D341Med (cell line): Measurements from ENCODE around the gene MRPL23.

Experiments
- DNase-seq: peaks from one replicate; pipeline ENCODE4 v3.0.0; 2012; ENCODE audit warnings: low spot score

The MRPL23 gene

GRCh38 chr11:1990872-1991578, 43.9 kb downstream of the MRPL23 start:
- DNase-seq: no peak

DNA sequence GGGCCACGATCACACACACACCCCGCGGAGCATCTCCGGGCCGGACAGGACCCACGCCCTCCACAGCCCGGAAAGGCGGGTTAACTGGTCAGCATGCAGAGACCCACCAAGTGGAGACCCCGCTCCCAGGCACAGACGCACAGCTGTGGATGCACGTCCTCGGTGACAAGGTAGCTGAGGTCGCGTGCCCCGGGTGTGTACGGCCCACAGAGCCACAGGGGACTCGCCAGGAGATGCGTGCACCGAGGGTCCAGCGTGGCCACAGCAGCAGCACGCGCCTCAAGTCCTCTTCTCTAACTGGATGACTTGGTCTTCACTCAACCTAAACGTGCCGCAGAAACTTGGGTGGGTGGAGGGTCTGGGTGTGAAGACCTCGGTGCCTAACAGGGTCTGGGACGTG, 45.0 kb downstream of the MRPL23 start:
- no peak for DNase-seq

DNA sequence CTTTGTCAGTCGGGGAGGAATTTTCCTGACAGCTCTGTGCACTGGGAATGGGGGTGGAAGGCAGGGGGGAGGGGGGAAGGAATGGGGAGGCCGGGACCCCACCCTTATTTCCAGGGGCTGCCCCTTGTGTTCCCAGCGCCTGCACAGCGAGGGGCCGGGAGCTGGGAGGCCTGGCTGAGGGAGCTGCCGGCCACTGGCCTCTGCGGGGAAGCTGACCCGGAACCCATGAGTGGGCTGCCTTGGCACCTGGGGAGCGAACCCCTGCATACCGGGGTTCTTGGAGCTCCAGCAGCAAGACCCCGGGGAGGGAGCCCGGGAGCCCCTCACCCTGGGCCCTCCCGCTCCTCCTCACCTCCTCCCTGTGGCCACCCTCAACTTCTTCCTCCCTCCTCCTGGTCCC, 47.0 kb downstream of the MRPL23 start:
- no peak for DNase-seq

DNA sequence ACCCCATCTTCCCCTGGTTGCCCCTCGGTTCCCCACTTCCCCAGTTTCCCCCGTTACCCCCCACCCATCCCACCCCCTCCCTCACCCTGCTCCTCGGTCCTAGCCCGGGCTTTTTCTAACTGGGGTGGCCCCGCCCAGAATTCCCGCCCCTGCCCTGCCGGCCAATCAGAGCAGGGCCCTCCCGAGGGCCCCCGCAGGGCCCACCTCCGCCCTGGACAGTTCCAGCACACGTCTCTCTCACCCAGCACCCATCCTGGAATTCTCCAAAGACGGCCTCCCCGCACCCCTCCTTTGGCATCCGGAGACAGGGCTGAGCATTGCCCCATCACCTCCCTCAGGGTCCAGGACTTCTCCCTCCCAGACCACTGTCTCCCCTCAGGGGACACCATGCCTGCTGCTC, 50.6 kb downstream of the MRPL23 start, which contains the start of gene H19:
H19 (minus strand) TSS at position 88 of the 400 bp plus-strand sequence.
- DNase-seq: no peak

DNA sequence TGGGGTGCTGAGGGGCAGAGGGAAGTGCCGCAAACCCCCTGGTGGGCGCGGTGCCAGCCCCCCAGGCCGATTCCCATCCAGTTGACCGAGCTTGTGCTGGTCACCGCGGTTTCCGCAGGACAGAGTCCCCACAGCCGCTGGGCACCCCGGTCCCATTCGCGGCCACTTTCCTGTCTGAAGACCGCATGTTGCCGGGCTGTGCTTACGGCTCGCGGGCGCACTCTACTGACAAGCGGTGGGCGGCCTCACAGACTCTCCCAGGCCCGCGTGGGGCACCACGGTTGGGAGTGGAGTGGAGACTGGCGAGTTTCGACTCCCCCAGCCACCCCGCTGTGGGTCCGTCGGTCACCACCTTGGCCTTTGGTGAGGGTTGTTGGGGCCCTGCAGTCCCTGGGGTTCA, 51.2 kb downstream of the MRPL23 start:
- DNase-seq: no peak

GRCh38 chr11:1998861-1999260, 51.7 kb downstream of the MRPL23 start:
- no peak for DNase-seq

- DNase-seq: no peak
Observed at GRCh38 chr11:2002042-2002776, 55.1 kb downstream of the MRPL23 start.

DNA sequence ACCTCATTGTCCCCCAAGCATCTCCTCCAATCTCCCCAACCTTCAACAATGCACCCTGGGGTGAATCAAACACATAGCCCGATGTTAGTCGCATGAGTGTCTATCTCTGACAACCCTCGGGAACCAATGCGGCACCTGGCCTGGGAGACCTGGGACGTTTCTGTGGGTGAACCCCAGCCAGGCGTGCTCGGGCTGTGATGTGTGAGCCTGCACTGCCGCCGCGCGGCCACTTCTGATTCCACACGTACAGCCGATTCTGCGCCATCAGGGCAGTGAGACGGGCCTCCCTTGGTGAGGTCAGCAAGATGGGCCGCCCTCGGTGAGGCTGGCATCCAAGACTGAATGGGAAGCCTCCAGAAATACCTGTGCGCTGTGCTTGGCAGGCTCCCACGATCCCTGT, 55.7 kb downstream of the MRPL23 start:
- no peak for DNase-seq

DNA sequence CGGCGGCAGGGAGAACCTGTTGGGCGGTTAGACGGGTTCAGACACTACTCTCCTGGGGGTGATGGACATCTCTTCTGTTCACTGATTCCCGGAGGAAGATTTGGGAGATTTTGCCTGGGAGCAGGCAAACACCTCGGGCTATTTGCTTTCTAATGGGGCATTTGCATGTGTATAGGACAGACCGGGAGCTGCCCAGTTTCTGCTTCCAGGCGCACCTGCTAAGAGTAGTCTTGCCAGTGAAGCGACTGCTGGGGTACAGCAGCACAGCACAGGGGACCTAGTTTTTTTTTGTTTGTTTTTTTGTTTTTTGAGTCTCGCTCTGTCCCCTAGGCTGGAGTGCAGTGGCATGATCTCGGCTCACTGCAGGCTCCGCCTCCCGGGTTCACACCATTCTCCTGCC, 57.3 kb downstream of the MRPL23 start:
- DNase-seq: no peak
